Ishikawa (cell line): ENCODE results near the gene HCN1.

ENCODE experiments used
- CREB1 ChIP-seq: IDR thresholded peaks from 2 replicates; pipeline ENCODE4 v1.6.1; 2012; ENCODE audit warnings: low read depth
- EGR1 ChIP-seq: IDR thresholded peaks from 2 replicates; pipeline ENCODE4 v1.6.1; 2012
- MAX ChIP-seq: IDR thresholded peaks from 2 replicates; pipeline ENCODE4 v1.6.1; 2012

GRCh38 chr5:45411971-45412612 is 284.1 kb downstream of the HCN1 start:
- TF ChIP-seq CREB1 (no peak), MAX (no peak), EGR1 (no peak)
